Neuron (in vitro differentiated cells): ENCODE results near the gene TTF1.
"Not testable (repeated sequence)": the region's sequence is repeated elsewhere in the genome, so short reads cannot be mapped to it uniquely, and the experiment has no call there.

Source experiments
- H2AFZ ChIP-seq: one replicate; pipeline ENCODE4 v1.6.1; 2013; ENCODE audit warnings: low read depth, mild to moderate bottlenecking, inconsistent platforms, low read length, moderate library complexity
- H3K27me3 ChIP-seq: one replicate; pipeline ENCODE4 v1.6.1; 2013; ENCODE audit warnings: low read length; ENCODE audit not compliant: insufficient read depth
- H3K36me3 ChIP-seq: one replicate; pipeline ENCODE4 v1.6.1; 2013; ENCODE audit warnings: low read length; ENCODE audit not compliant: insufficient read depth
- H3K4me1 ChIP-seq: one replicate; pipeline ENCODE4 v1.6.1; 2013; ENCODE audit warnings: low read length; ENCODE audit not compliant: insufficient read depth
- H3K4me3 ChIP-seq: 2 replicates; pipeline ENCODE4 v1.5.1; 2013; ENCODE audit warnings: mild to moderate bottlenecking, low read length, moderate library complexity
- H3K9me3 ChIP-seq: one replicate; pipeline ENCODE4 v1.6.1; 2013; ENCODE audit warnings: low read length

TTF1 gene

GRCh38 chr9:132408521-132408920, 1.9 kb upstream of the TTF1 start:
- Histone ChIP-seq H3K4me3 (no peak overlapping the region), H2AFZ (no peak overlapping the region), H3K4me1 (peaks cover 29% of the 10 kb centered on the region), H3K9me3 (no peaks in the 10 kb centered on the region), H3K27me3 (peaks cover 29% of the 10 kb centered on the region), H3K36me3 (peaks cover 7% of the 10 kb centered on the region)

- peaks cover 29% of the 10 kb centered on the region for H3K4me1 ChIP-seq
- H3K27me3 ChIP-seq: peaks cover 21% of the 10 kb centered on the region
- peaks cover 15% of the 10 kb centered on the region for H3K36me3 ChIP-seq
- peak overlapping the region; percentile 33 for H2AFZ ChIP-seq
- no peaks in the 10 kb centered on the region for H3K9me3 ChIP-seq
- peak overlapping the region; percentile 94 for H3K4me3 ChIP-seq
Observed at GRCh38 chr9:132407196-132407595, 556 bp upstream of the TTF1 start.

GRCh38 chr9:132404228-132404881, 2.3 kb downstream of the TTF1 start:
- H2AFZ ChIP-seq: no peak overlapping the region

GRCh38 chr9:132401824-132402223, 4.8 kb downstream of the TTF1 start:
- H3K36me3 ChIP-seq: peaks cover 62% of the 10 kb centered on the region
- H3K4me1 ChIP-seq: peaks cover 14% of the 10 kb centered on the region
- no peak overlapping the region for H3K4me3 ChIP-seq
- H3K9me3 ChIP-seq: no peaks in the 10 kb centered on the region
- no peak overlapping the region for H2AFZ ChIP-seq
- H3K27me3 ChIP-seq: no peaks in the 10 kb centered on the region

More at GRCh38 chr9:132404228-132404881, 2.3 kb downstream of the TTF1 start:
- Histone ChIP-seq H3K36me3 (peaks cover 41% of the 10 kb centered on the region), H3K9me3 (no peaks in the 10 kb centered on the region), H3K27me3 (peaks cover 12% of the 10 kb centered on the region), H3K4me3 (no peak overlapping the region), H3K4me1 (peaks cover 19% of the 10 kb centered on the region)

GRCh38 chr9:132395560-132395959, 11.1 kb downstream of the TTF1 start:
- no peaks in the 10 kb centered on the region for H3K4me1 ChIP-seq
- no peaks in the 10 kb centered on the region for H3K9me3 ChIP-seq
- H3K4me3 ChIP-seq: no peak overlapping the region
- peaks cover 82% of the 10 kb centered on the region for H3K36me3 ChIP-seq
- no peak overlapping the region for H2AFZ ChIP-seq
- no peaks in the 10 kb centered on the region for H3K27me3 ChIP-seq

GRCh38 chr9:132391449-132391848, 15.2 kb downstream of the TTF1 start:
- Histone ChIP-seq H3K4me3 (no peak overlapping the region), H3K27me3 (no peaks in the 10 kb centered on the region), H3K36me3 (peaks cover 83% of the 10 kb centered on the region), H3K4me1 (no peaks in the 10 kb centered on the region), H2AFZ (no peak overlapping the region), H3K9me3 (no peaks in the 10 kb centered on the region)

GRCh38 chr9:132390966-132391365, 15.7 kb downstream of the TTF1 start:
- no peak overlapping the region for H2AFZ ChIP-seq
- no peak overlapping the region for H3K4me3 ChIP-seq
- no peaks in the 10 kb centered on the region for H3K9me3 ChIP-seq
- H3K4me1 ChIP-seq: no peaks in the 10 kb centered on the region
- peaks cover 82% of the 10 kb centered on the region for H3K36me3 ChIP-seq
- H3K27me3 ChIP-seq: no peaks in the 10 kb centered on the region

- no peak overlapping the region for H2AFZ ChIP-seq
- H3K4me1 ChIP-seq: no peaks in the 10 kb centered on the region
- no peaks in the 10 kb centered on the region for H3K27me3 ChIP-seq
- H3K36me3 ChIP-seq: peaks cover 86% of the 10 kb centered on the region
- no peak overlapping the region for H3K4me3 ChIP-seq
- H3K9me3 ChIP-seq: no peaks in the 10 kb centered on the region
Observed at GRCh38 chr9:132387133-132387532, 19.5 kb downstream of the TTF1 start.

GRCh38 chr9:132384376-132384775, 22.3 kb downstream of the TTF1 start:
- Histone ChIP-seq H3K36me3 (peaks cover 80% of the 10 kb centered on the region), H3K4me1 (no peaks in the 10 kb centered on the region)

GRCh38 chr9:132383462-132383883, 23.2 kb downstream of the TTF1 start:
- no peaks in the 10 kb centered on the region for H3K27me3 ChIP-seq
- H2AFZ ChIP-seq: no peak overlapping the region
- no peaks in the 10 kb centered on the region for H3K4me1 ChIP-seq
- peaks cover 1% of the 10 kb centered on the region for H3K9me3 ChIP-seq
- no peak overlapping the region for H3K4me3 ChIP-seq
- peaks cover 82% of the 10 kb centered on the region for H3K36me3 ChIP-seq

More at GRCh38 chr9:132384376-132384775, 22.3 kb downstream of the TTF1 start:
- Histone ChIP-seq H2AFZ (no peak overlapping the region), H3K4me3 (no peak overlapping the region), H3K27me3 (no peaks in the 10 kb centered on the region), H3K9me3 (no peaks in the 10 kb centered on the region)

- Histone ChIP-seq H2AFZ (no peak overlapping the region), H3K4me3 (no peak overlapping the region), H3K4me1 (no peaks in the 10 kb centered on the region), H3K9me3 (peaks cover 6% of the 10 kb centered on the region), H3K27me3 (no peaks in the 10 kb centered on the region), H3K36me3 (peaks cover 83% of the 10 kb centered on the region)
Observed at GRCh38 chr9:132381966-132382541, 24.6 kb downstream of the TTF1 start.

GRCh38 chr9:132378416-132378815, 28.2 kb downstream of the TTF1 start:
- H3K4me3 ChIP-seq, H2AFZ ChIP-seq, H3K27me3 ChIP-seq, H3K4me1 ChIP-seq, H3K9me3 ChIP-seq: not testable (repeated sequence)
- peaks cover 73% of the 10 kb centered on the region for H3K36me3 ChIP-seq

- H3K4me1 ChIP-seq, H3K9me3 ChIP-seq, H2AFZ ChIP-seq, H3K27me3 ChIP-seq, H3K4me3 ChIP-seq: not testable (repeated sequence)
- peaks cover 68% of the 10 kb centered on the region for H3K36me3 ChIP-seq
Observed at GRCh38 chr9:132377769-132378168, 28.9 kb downstream of the TTF1 start.
